Esophagus (tissue), 2 donors: ENCODE results near the gene EBPL. TPM values are rescaled to one million over a fixed set of nuclear protein-coding genes. Genes with fewer than 3 reads are reported as not detected.

Experiments used
- H3K27ac ChIP-seq, 2 donors: one replicate each; pipeline ENCODE4 v1.5.1; 2013; ENCODE audit warnings: low read depth in 2 of 2, mild to moderate bottlenecking in 2 of 2, inconsistent platforms in 1 of 2, low read length in 1 of 2, moderate library complexity in 1 of 2
- H3K27me3 ChIP-seq, 2 donors: one replicate each; pipeline ENCODE4 v1.6.1; 2013; ENCODE audit warnings: low read length in 2 of 2, control low read depth in 1 of 2, mild to moderate bottlenecking in 1 of 2; ENCODE audit not compliant: insufficient read depth in 2 of 2, control insufficient read depth in 1 of 2
- H3K36me3 ChIP-seq, 2 donors: one replicate each; pipeline ENCODE4 v1.6.1; 2013; ENCODE audit warnings: low read length in 1 of 2; ENCODE audit not compliant: control insufficient read depth in 2 of 2, insufficient read depth in 2 of 2
- H3K4me1 ChIP-seq, 2 donors: one replicate each; pipeline ENCODE4 v1.6.1; 2013; ENCODE audit warnings: low read length in 1 of 2; ENCODE audit not compliant: control insufficient read depth in 2 of 2, insufficient read depth in 2 of 2
- H3K4me3 ChIP-seq, 2 donors: one replicate each; pipeline ENCODE4 v1.5.1; 2013; ENCODE audit warnings: low read length in 2 of 2, mild to moderate bottlenecking in 2 of 2, low read depth in 1 of 2, moderate library complexity in 1 of 2
- H3K9me3 ChIP-seq, 2 donors: one replicate each; pipeline ENCODE4 v1.6.1; 2013; ENCODE audit warnings: mild to moderate bottlenecking in 2 of 2, low read depth in 1 of 2, low read length in 1 of 2, moderate library complexity in 1 of 2; ENCODE audit not compliant: control insufficient read depth in 2 of 2, insufficient read depth in 1 of 2
- WGBS, 2 donors: extraction: QIAGEN DNeasy Blood & Tissue Kit; methylation state at CpG; one replicate each; pipeline ENCODE4 v1.1.7; 2013; 5-methylcytosine and 5-hydroxymethylcytosine counted together
- polyA plus RNA-seq, 2 donors: library from polyadenylated mRNA; stranded (reverse); fragments of 200-250 nt; gene quantifications; one replicate each; pipeline ENCODE4 v1.2.3, GENCODE V29; 2013
- donor health status: healthy with polysubstance abuse.
- donor health status: Bipolar disorder and iron deficiency.

EBPL gene
- polyA plus RNA-seq, 2 donors: 53.0 to 73.6 TPM

GRCh38 chr13:49653478-49653877, 37.8 kb downstream of the EBPL start:
- peaks cover 0 to 8% of the 10 kb centered on the region in 2 donors for H3K4me1 ChIP-seq
- H3K36me3 ChIP-seq: no peaks in the 10 kb centered on the region
- no peaks in the 10 kb centered on the region for H3K27me3 ChIP-seq
- no peak overlapping the region for H3K27ac ChIP-seq
- no peaks in the 10 kb centered on the region for H3K9me3 ChIP-seq
- no peak overlapping the region for H3K4me3 ChIP-seq

GRCh38 chr13:49652355-49653305, 38.7 kb downstream of the EBPL start:
- no peaks in the 10 kb centered on the region for H3K36me3 ChIP-seq
- WGBS, 2 donors: 44 to 50% methylated on average over 14 to 16 of the region's 16 CpGs

GRCh38 chr13:49651570-49652354, 39.5 kb downstream of the EBPL start:
- no peaks in the 10 kb centered on the region for H3K36me3 ChIP-seq
- H3K4me1 ChIP-seq: peaks cover 0 to 3% of the 10 kb centered on the region in 2 donors
- H3K4me3 ChIP-seq: no peak overlapping the region
- H3K27me3 ChIP-seq: no peaks in the 10 kb centered on the region
- WGBS, 2 donors: 83% methylated on average over 17 of the region's 17 CpGs
- no peaks in the 10 kb centered on the region for H3K9me3 ChIP-seq
- H3K27ac ChIP-seq: no peak overlapping the region

More at GRCh38 chr13:49652355-49653305, 38.7 kb downstream of the EBPL start:
- Histone ChIP-seq H3K4me3 (no peak overlapping the region), H3K4me1 (peaks cover 0 to 4% of the 10 kb centered on the region in 2 donors), H3K9me3 (no peaks in the 10 kb centered on the region), H3K27me3 (no peaks in the 10 kb centered on the region), H3K27ac (no peak overlapping the region)

DNA sequence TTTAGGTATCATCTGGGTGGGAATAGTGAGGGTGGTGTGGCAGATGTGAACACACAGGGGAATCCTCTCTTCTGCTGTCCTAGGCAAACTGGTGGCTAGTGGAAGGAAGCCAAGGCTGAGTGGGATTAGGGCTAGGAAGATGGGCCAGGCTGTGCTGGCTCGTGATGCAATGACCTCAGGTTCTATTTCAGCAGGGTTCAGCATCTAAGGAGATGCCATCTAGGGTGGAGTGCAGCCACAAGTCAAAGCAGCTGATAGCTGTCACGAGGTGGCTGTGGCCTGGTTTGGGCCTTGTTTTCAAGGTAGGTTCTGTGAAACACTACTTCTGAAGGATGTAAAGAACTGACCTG, 41.3 kb downstream of the EBPL start:
- no peaks in the 10 kb centered on the region for H3K9me3 ChIP-seq
- H3K27ac ChIP-seq: no peak overlapping the region

DNA sequence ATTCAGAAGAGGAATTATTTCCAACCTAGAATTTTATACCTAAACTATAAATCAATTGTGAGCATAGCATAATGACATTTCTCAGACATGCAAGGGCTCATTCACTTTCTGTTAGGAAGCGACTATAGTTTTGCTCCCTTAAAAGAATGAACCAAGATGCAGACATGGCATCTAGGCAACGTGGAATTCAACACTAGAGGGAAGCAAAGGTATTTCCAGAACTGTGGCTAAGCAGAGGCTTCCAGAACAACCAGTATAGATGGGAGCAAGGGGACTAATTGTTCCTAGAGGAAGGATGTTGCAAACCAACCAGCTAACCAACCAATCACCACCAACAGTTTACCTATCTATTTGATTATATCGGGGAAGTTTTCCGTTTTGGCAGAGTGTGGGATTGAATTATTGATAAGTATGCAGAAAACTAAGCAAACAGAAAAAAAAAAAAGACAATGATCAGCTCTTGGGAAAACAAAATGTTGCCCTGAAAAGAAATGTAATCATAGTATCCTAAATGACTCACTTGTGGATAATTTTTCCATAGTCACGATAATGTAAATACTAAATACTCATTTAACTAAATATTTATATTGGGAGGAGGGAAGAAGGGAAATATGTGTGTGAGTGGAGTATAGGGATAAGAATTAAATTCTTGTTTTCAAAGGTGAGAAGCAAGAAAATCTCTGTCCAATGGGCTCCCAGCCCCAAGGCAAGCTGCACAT, 41.9 kb downstream of the EBPL start:
- no peaks in the 10 kb centered on the region for H3K4me1 ChIP-seq
- no peaks in the 10 kb centered on the region for H3K36me3 ChIP-seq
- 60 to 62% methylated on average over 5 of the region's 5 CpGs for WGBS, 2 donors
- H3K9me3 ChIP-seq: no peaks in the 10 kb centered on the region
- no peak overlapping the region for H3K4me3 ChIP-seq
- no peaks in the 10 kb centered on the region for H3K27me3 ChIP-seq
- H3K27ac ChIP-seq: no peak overlapping the region

More for the DNA sequence above, 41.3 kb downstream of the EBPL start:
- H3K4me1 ChIP-seq: no peaks in the 10 kb centered on the region
- no peaks in the 10 kb centered on the region for H3K36me3 ChIP-seq
- no peak overlapping the region for H3K4me3 ChIP-seq
- no peaks in the 10 kb centered on the region for H3K27me3 ChIP-seq
- WGBS, 2 donors: 69 to 83% methylated on average over 2 of the region's 2 CpGs

DNA sequence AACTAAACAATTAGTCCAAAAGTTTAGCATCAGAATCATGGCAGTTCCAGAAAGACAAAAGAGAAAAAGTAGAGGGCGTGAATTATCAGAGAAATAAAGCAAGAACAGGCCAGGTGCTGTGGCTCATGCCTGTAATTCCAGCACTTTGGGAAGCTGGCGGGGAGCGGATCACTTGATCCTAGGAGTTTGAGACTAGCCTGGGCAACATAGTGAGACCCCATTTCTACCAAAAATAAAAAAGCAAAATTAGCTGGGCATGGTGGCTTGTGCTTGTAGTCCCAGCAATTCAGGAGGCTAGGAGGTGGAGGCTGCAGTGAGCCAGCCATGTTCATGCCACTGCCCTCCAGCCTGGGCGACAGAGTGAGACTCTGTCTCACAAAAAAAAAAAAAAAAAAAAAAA, 44.6 kb downstream of the EBPL start:
- 93 to 95% methylated on average over 4 of the region's 4 CpGs for WGBS, 2 donors
- H3K4me1 ChIP-seq: no peaks in the 10 kb centered on the region

DNA sequence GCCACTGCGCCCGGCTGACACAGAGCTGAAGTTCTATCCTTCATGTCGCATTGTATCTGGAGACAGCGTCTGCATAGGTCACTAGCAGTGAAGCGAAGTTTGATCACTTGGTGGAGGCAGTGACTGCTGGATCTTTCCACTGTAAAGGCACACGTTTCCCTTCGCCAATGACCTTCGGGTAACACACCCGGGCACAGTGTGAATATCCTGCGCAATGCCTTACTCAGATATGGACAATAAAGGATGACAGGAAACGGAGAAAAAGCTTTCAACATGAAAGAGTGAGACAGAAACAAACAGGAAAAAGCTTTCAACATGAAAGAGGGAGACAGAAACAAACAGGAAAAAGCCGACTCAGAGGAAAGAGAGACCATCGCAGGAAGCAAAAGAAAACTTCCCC, 45.8 kb downstream of the EBPL start:
- no peaks in the 10 kb centered on the region for H3K36me3 ChIP-seq
- H3K4me3 ChIP-seq: no peak overlapping the region
- 80 to 83% methylated on average over 13 of the region's 13 CpGs for WGBS, 2 donors
- H3K27me3 ChIP-seq: no peaks in the 10 kb centered on the region
- peaks cover 0 to 2% of the 10 kb centered on the region in 2 donors for H3K4me1 ChIP-seq
- no peaks in the 10 kb centered on the region for H3K9me3 ChIP-seq
- H3K27ac ChIP-seq: no peak overlapping the region

More for the DNA sequence above, 44.6 kb downstream of the EBPL start:
- Histone ChIP-seq H3K36me3 (no peaks in the 10 kb centered on the region), H3K27ac (no peak overlapping the region), H3K4me3 (no peak overlapping the region), H3K27me3 (no peaks in the 10 kb centered on the region), H3K9me3 (no peaks in the 10 kb centered on the region)

DNA sequence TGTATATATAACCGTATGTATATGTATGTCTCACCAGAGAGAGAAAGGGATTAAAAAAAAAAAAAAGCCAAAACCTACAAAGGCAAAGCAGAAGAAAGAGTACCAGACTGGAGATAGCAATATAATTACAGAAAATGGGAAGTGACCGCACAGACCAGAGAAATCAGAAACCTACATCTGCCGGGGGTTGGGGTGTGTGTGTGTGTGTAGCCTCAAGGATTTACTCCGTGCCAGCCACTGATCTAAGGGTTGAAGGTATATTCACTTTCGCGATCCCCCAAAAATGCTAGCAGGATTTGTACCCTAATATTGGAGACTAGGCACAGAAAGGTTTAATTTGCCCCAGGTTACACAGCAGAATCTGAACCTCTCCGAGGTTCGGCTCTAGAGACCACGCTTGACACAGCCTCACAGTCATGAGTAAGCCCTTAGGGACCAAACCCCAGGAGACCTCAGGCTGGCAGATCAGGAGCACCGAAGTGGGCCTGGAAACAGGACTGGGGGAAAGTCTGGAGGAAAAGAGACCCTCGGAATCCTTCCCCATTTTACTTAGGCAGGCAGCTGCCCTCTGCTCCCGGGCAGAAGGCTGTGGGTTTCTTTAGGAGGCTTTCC, 48.1 kb downstream of the EBPL start:
- Histone ChIP-seq H3K4me1 (peaks cover 0 to 2% of the 10 kb centered on the region in 2 donors), H3K9me3 (no peaks in the 10 kb centered on the region), H3K27me3 (no peaks in the 10 kb centered on the region), H3K4me3 (no peak overlapping the region), H3K36me3 (no peaks in the 10 kb centered on the region), H3K27ac (no peak overlapping the region)
- WGBS, 2 donors: 86 to 87% methylated on average over 12 of the region's 12 CpGs

GRCh38 chr13:49641801-49642291, 49.4 kb downstream of the EBPL start:
- H3K4me1 ChIP-seq: peaks cover 0 to 2% of the 10 kb centered on the region in 2 donors
- H3K4me3 ChIP-seq: no peak overlapping the region
- H3K36me3 ChIP-seq: no peaks in the 10 kb centered on the region
- no peaks in the 10 kb centered on the region for H3K9me3 ChIP-seq
- 64 to 81% methylated on average over 4 of the region's 4 CpGs for WGBS, 2 donors
- no peaks in the 10 kb centered on the region for H3K27me3 ChIP-seq
- H3K27ac ChIP-seq: peak overlapping the region; percentile 52 to 80
